DMS53 treated with DMSO at 0.1 percent for 48 hours (cell line): ENCODE results near the gene SLC25A36.
A peak's percentile ranks its signal among the peaks of the same experiment; 100 is the strongest.

Experiments
- DNase-seq: peaks from one replicate; lab custom pipeline; 2025; ENCODE audit not compliant: unreplicated experiment; lab: John Stamatoyannopoulos, UW

Gene SLC25A36

GRCh38 chr3:140941434-140942220 is at the start of gene SLC25A36:
TSS of gene SLC25A36 (plus strand) at chr3:140941836. CDS start at chr3:140942055, 219 bp downstream.
- DNase-seq, result peak; percentile 94

- DNase-seq, result no peak
Measured at GRCh38 chr3:140896997-140897396, 44.6 kb upstream of the SLC25A36 start.

GRCh38 chr3:140898340-140899180 is 43.1 kb upstream of the SLC25A36 start:
- peak; percentile 66 for DNase-seq

GRCh38 chr3:140899363-140899762 is 42.3 kb upstream of the SLC25A36 start:
- DNase-seq, result no peak

GRCh38 chr3:140902791-140903190 is 38.8 kb upstream of the SLC25A36 start:
- peak; percentile 87 for DNase-seq

GRCh38 chr3:140903196-140903595 is 38.4 kb upstream of the SLC25A36 start:
- no peak for DNase-seq

GRCh38 chr3:140904521-140904920 is 37.1 kb upstream of the SLC25A36 start:
- peak; percentile 15 for DNase-seq

- no peak for DNase-seq
Measured at GRCh38 chr3:140905559-140905958, 36.1 kb upstream of the SLC25A36 start.

GRCh38 chr3:140906785-140907184 is 34.9 kb upstream of the SLC25A36 start:
- no peak for DNase-seq

- DNase-seq, result no peak
Measured at GRCh38 chr3:140910860-140911259, 30.8 kb upstream of the SLC25A36 start.

GRCh38 chr3:140911822-140912221 is 29.8 kb upstream of the SLC25A36 start:
- peak; percentile 60 for DNase-seq

GRCh38 chr3:140913728-140914127 is 27.9 kb upstream of the SLC25A36 start:
- DNase-seq, result no peak

GRCh38 chr3:140914384-140914945 is 27.2 kb upstream of the SLC25A36 start:
- DNase-seq, result no peak

GRCh38 chr3:140916603-140917002 is 25.0 kb upstream of the SLC25A36 start:
- DNase-seq, result no peak

- DNase-seq, result peak; percentile 75
Measured at GRCh38 chr3:140917772-140918171, 23.9 kb upstream of the SLC25A36 start.

- no peak for DNase-seq
Measured at GRCh38 chr3:140920029-140920428, 21.6 kb upstream of the SLC25A36 start.

- DNase-seq, result no peak
Measured at GRCh38 chr3:140922634-140923033, 19.0 kb upstream of the SLC25A36 start.

GRCh38 chr3:140924097-140924873 is 17.4 kb upstream of the SLC25A36 start:
- DNase-seq, result no peak

GRCh38 chr3:140927279-140928069 is 14.2 kb upstream of the SLC25A36 start:
- no peak for DNase-seq

- no peak for DNase-seq
Measured at GRCh38 chr3:140929446-140929845, 12.2 kb upstream of the SLC25A36 start.
